MM.1S (cell line): ENCODE data around the gene MYBPHL.

Source experiments
- CTCF ChIP-seq: fragments of 300-600 bp; sonication (generic); IDR thresholded peaks from 2 replicates; pipeline ENCODE4 v1.5.1; 2016; ENCODE audit warnings: antibody characterized with exemption, low read length, mixed read lengths
- EZH2 ChIP-seq: fragments of 300-600 bp; sonication (generic); optimal IDR thresholded peaks from 2 replicates; pipeline ENCODE3; 2017; ENCODE audit warnings: low read depth, mild to moderate bottlenecking, antibody characterized with exemption, low read length, mixed read lengths
- EZH2phosphoT487 ChIP-seq: fragments of 300-600 bp; sonication (generic); IDR thresholded peaks from 2 replicates; pipeline ENCODE4 v1.6.1; 2018; ENCODE audit warnings: antibody characterized with exemption, low read length

- TF ChIP-seq EZH2 = no peak
- no peak for TF ChIP-seq CTCF
- TF ChIP-seq EZH2phosphoT487 = no peak
These were observed 43.6 kb downstream of the MYBPHL start for GRCh38 chr1:109263234-109263596.
